ENCODE data around the gene CLEC1A.

The CLEC1A gene

GRCh38 chr12:10070380-10070779, 28.4 kb downstream of the CLEC1A start:
- no peaks in the 10 kb centered on the region for H3K36me3 ChIP-seq (ENCODE audit: insufficient read depth, insufficient read length, low read length)
- no peak for TF ChIP-seq ZNF274 (IDR thresholded peaks at IDR 0.05; ENCODE audit: low read depth, low read length)
- no peak for DNase-seq (ENCODE audit: low read depth, low spot score)
- no peak overlapping the region for H3K4me3 ChIP-seq (ENCODE audit: insufficient read length, low read depth)
- H3K9me3 ChIP-seq (ENCODE audit: insufficient read depth, low read length), result no peaks in the 10 kb centered on the region
- H3K9ac ChIP-seq (ENCODE audit: insufficient read length, low read depth), result no peak overlapping the region
- no peaks in the 10 kb centered on the region for H3K27me3 ChIP-seq (ENCODE audit: insufficient read depth, insufficient read length)
- H3K4me1 ChIP-seq (ENCODE audit: insufficient read depth, insufficient read length), result no peaks in the 10 kb centered on the region

GRCh38 chr12:10069976-10070375, 28.8 kb downstream of the CLEC1A start:
- DNase-seq (ENCODE audit: low read depth, low spot score), result no peak
- no peak overlapping the region for H3K9ac ChIP-seq (ENCODE audit: insufficient read length, low read depth)
- H3K9me3 ChIP-seq (ENCODE audit: insufficient read depth, low read length), result no peaks in the 10 kb centered on the region
- H3K4me1 ChIP-seq (ENCODE audit: insufficient read depth, insufficient read length), result no peaks in the 10 kb centered on the region
- no peak for TF ChIP-seq SUZ12 (IDR thresholded peaks at IDR 0.05; ENCODE audit: extremely low read depth, insufficient read depth, insufficient read length)
- TF ChIP-seq ZNF274 (IDR thresholded peaks at IDR 0.05; ENCODE audit: low read depth, low read length), result no peak
- TF ChIP-seq YY1 (IDR thresholded peaks at IDR 0.05; ENCODE audit: insufficient read depth, insufficient read length), result no peak
- H3K36me3 ChIP-seq (ENCODE audit: insufficient read depth, insufficient read length, low read length), result no peaks in the 10 kb centered on the region
- no peaks in the 10 kb centered on the region for H3K27me3 ChIP-seq (ENCODE audit: insufficient read depth, insufficient read length)
- no peak overlapping the region for H3K4me3 ChIP-seq (ENCODE audit: insufficient read length, low read depth)

- no peaks in the 10 kb centered on the region for H3K36me3 ChIP-seq (ENCODE audit: insufficient read depth, insufficient read length, low read length)
- H3K4me1 ChIP-seq (ENCODE audit: insufficient read depth, insufficient read length), result no peaks in the 10 kb centered on the region
- H3K27me3 ChIP-seq (ENCODE audit: insufficient read depth, insufficient read length), result no peaks in the 10 kb centered on the region
- TF ChIP-seq ZNF274 (IDR thresholded peaks at IDR 0.05; ENCODE audit: low read depth, low read length), result no peak
- no peak for TF ChIP-seq YY1 (IDR thresholded peaks at IDR 0.05; ENCODE audit: insufficient read depth, insufficient read length)
- no peak for TF ChIP-seq SUZ12 (IDR thresholded peaks at IDR 0.05; ENCODE audit: extremely low read depth, insufficient read depth, insufficient read length)
- no peaks in the 10 kb centered on the region for H3K9me3 ChIP-seq (ENCODE audit: insufficient read depth, low read length)
- H3K4me3 ChIP-seq (ENCODE audit: insufficient read length, low read depth), result no peak overlapping the region
- no peak for DNase-seq (ENCODE audit: low read depth, low spot score)
- no peak overlapping the region for H3K9ac ChIP-seq (ENCODE audit: insufficient read length, low read depth)
Measured at GRCh38 chr12:10069099-10069498, 29.7 kb downstream of the CLEC1A start.

- Histone ChIP-seq H3K4me3 (ENCODE audit: insufficient read length, low read depth) (no peak overlapping the region), H3K4me1 (ENCODE audit: insufficient read depth, insufficient read length) (no peaks in the 10 kb centered on the region), H3K36me3 (ENCODE audit: insufficient read depth, insufficient read length, low read length) (no peaks in the 10 kb centered on the region), H3K27me3 (ENCODE audit: insufficient read depth, insufficient read length) (no peaks in the 10 kb centered on the region), H3K9ac (ENCODE audit: insufficient read length, low read depth) (no peak overlapping the region), H3K9me3 (ENCODE audit: insufficient read depth, low read length) (no peaks in the 10 kb centered on the region)
- no peak for DNase-seq (ENCODE audit: low read depth, low spot score)
- TF ChIP-seq SUZ12 (IDR thresholded peaks at IDR 0.05; ENCODE audit: extremely low read depth, insufficient read depth, insufficient read length) (no peak), ZNF274 (IDR thresholded peaks at IDR 0.05; ENCODE audit: low read depth, low read length) (no peak), YY1 (IDR thresholded peaks at IDR 0.05; ENCODE audit: insufficient read depth, insufficient read length) (no peak)
Measured at GRCh38 chr12:10068644-10069043, 30.1 kb downstream of the CLEC1A start.

GRCh38 chr12:10067942-10068341, 30.8 kb downstream of the CLEC1A start:
- Histone ChIP-seq H3K9me3 (ENCODE audit: insufficient read depth, low read length) (no peaks in the 10 kb centered on the region), H3K27me3 (ENCODE audit: insufficient read depth, insufficient read length) (no peaks in the 10 kb centered on the region), H3K9ac (ENCODE audit: insufficient read length, low read depth) (no peak overlapping the region), H3K4me3 (ENCODE audit: insufficient read length, low read depth) (no peak overlapping the region), H3K36me3 (ENCODE audit: insufficient read depth, insufficient read length, low read length) (no peaks in the 10 kb centered on the region), H3K4me1 (ENCODE audit: insufficient read depth, insufficient read length) (no peaks in the 10 kb centered on the region)
- no peak for DNase-seq (ENCODE audit: low read depth, low spot score)
- TF ChIP-seq SUZ12 (IDR thresholded peaks at IDR 0.05; ENCODE audit: extremely low read depth, insufficient read depth, insufficient read length) (no peak), ZNF274 (IDR thresholded peaks at IDR 0.05; ENCODE audit: low read depth, low read length) (no peak), YY1 (IDR thresholded peaks at IDR 0.05; ENCODE audit: insufficient read depth, insufficient read length) (no peak)

GRCh38 chr12:10067264-10067663, 31.5 kb downstream of the CLEC1A start:
- Histone ChIP-seq H3K27me3 (ENCODE audit: insufficient read depth, insufficient read length) (no peaks in the 10 kb centered on the region), H3K36me3 (ENCODE audit: insufficient read depth, insufficient read length, low read length) (no peaks in the 10 kb centered on the region), H3K9me3 (ENCODE audit: insufficient read depth, low read length) (no peaks in the 10 kb centered on the region), H3K4me3 (ENCODE audit: insufficient read length, low read depth) (no peak overlapping the region), H3K4me1 (ENCODE audit: insufficient read depth, insufficient read length) (no peaks in the 10 kb centered on the region), H3K9ac (ENCODE audit: insufficient read length, low read depth) (no peak overlapping the region)
- DNase-seq (ENCODE audit: low read depth, low spot score), result no peak
- TF ChIP-seq SUZ12 (IDR thresholded peaks at IDR 0.05; ENCODE audit: extremely low read depth, insufficient read depth, insufficient read length) (no peak), YY1 (IDR thresholded peaks at IDR 0.05; ENCODE audit: insufficient read depth, insufficient read length) (no peak), ZNF274 (IDR thresholded peaks at IDR 0.05; ENCODE audit: low read depth, low read length) (no peak)

GRCh38 chr12:10065241-10065640, 33.5 kb downstream of the CLEC1A start:
- no peak for TF ChIP-seq YY1 (IDR thresholded peaks at IDR 0.05; ENCODE audit: insufficient read depth, insufficient read length)
- no peak for TF ChIP-seq ZNF274 (IDR thresholded peaks at IDR 0.05; ENCODE audit: low read depth, low read length)
- TF ChIP-seq SUZ12 (IDR thresholded peaks at IDR 0.05; ENCODE audit: extremely low read depth, insufficient read depth, insufficient read length), result no peak
- no peaks in the 10 kb centered on the region for H3K27me3 ChIP-seq (ENCODE audit: insufficient read depth, insufficient read length)
- H3K9me3 ChIP-seq (ENCODE audit: insufficient read depth, low read length), result no peaks in the 10 kb centered on the region
- no peaks in the 10 kb centered on the region for H3K36me3 ChIP-seq (ENCODE audit: insufficient read depth, insufficient read length, low read length)
- no peak overlapping the region for H3K9ac ChIP-seq (ENCODE audit: insufficient read length, low read depth)
- no peak for DNase-seq (ENCODE audit: low read depth, low spot score)
- H3K4me3 ChIP-seq (ENCODE audit: insufficient read length, low read depth), result no peak overlapping the region
- no peaks in the 10 kb centered on the region for H3K4me1 ChIP-seq (ENCODE audit: insufficient read depth, insufficient read length)

GRCh38 chr12:10058387-10058786, 40.4 kb downstream of the CLEC1A start:
- TF ChIP-seq YY1 (IDR thresholded peaks at IDR 0.05; ENCODE audit: insufficient read depth, insufficient read length), result no peak
- no peak for TF ChIP-seq SUZ12 (IDR thresholded peaks at IDR 0.05; ENCODE audit: extremely low read depth, insufficient read depth, insufficient read length)
- TF ChIP-seq ZNF274 (IDR thresholded peaks at IDR 0.05; ENCODE audit: low read depth, low read length), result no peak
- H3K9ac ChIP-seq (ENCODE audit: insufficient read length, low read depth), result no peak overlapping the region
- no peaks in the 10 kb centered on the region for H3K4me1 ChIP-seq (ENCODE audit: insufficient read depth, insufficient read length)
- no peak overlapping the region for H3K4me3 ChIP-seq (ENCODE audit: insufficient read length, low read depth)
- DNase-seq (ENCODE audit: low read depth, low spot score), result no peak
- H3K27me3 ChIP-seq (ENCODE audit: insufficient read depth, insufficient read length), result no peaks in the 10 kb centered on the region
- H3K36me3 ChIP-seq (ENCODE audit: insufficient read depth, insufficient read length, low read length), result no peaks in the 10 kb centered on the region
- no peaks in the 10 kb centered on the region for H3K9me3 ChIP-seq (ENCODE audit: insufficient read depth, low read length)
